D721Med (cell line): ENCODE measurements around the gene NDC1.
A peak's percentile ranks its signal among the peaks of the same experiment; 100 is the strongest.

ENCODE experiments used
- DNase-seq: peaks from one replicate; pipeline ENCODE4 v3.0.0; 2011; ENCODE audit warnings: low spot score; ENCODE audit not compliant: insufficient read length
- FAIRE-seq: peaks from 2 replicates; lab custom pipeline; 2011; peaks lifted over from hg19 to GRCh38; lab: Jason Lieb, UNC
- CTCF ChIP-seq: IDR thresholded peaks from 2 replicates; pipeline ENCODE4 v1.5.1; 2012; ENCODE audit warnings: mild to moderate bottlenecking, control low read depth; ENCODE audit not compliant: insufficient read depth; ENCODE audit errors: missing control alignments

Gene NDC1

GRCh38 chr1:53727461-53728092, 110.5 kb downstream of the NDC1 start:
- TF ChIP-seq CTCF: no peak
- DNase-seq (no peak), FAIRE-seq (no peak)

GRCh38 chr1:53726009-53726600, 112.0 kb downstream of the NDC1 start:
- no peak for DNase-seq
- TF ChIP-seq CTCF: no peak
- FAIRE-seq: no peak

GRCh38 chr1:53725238-53725689, 112.8 kb downstream of the NDC1 start:
- DNase-seq: no peak
- peak; percentile 28 for TF ChIP-seq CTCF
- no peak for FAIRE-seq

GRCh38 chr1:53722025-53722424, 116.1 kb downstream of the NDC1 start:
- no peak for DNase-seq
- FAIRE-seq: no peak
- TF ChIP-seq CTCF: no peak

GRCh38 chr1:53721088-53721487, 117.0 kb downstream of the NDC1 start:
- no peak for TF ChIP-seq CTCF
- FAIRE-seq: no peak

GRCh38 chr1:53719469-53719868, 118.6 kb downstream of the NDC1 start:
- FAIRE-seq: no peak
- DNase-seq: no peak
- TF ChIP-seq CTCF: no peak

More at GRCh38 chr1:53721088-53721487, 117.0 kb downstream of the NDC1 start:
- no peak for DNase-seq

GRCh38 chr1:53718443-53718842, 119.7 kb downstream of the NDC1 start:
- TF ChIP-seq CTCF: no peak
- DNase-seq: no peak
- no peak for FAIRE-seq
